ENCODE measurements around the gene ISG15. TPM values are rescaled to one million over a fixed set of nuclear protein-coding genes. Genes with fewer than 3 reads are reported as not detected.

Gene ISG15
- polyA plus RNA-seq, 1 of the 3 experiments (the other 2 are of a cell fraction) = 28.6 TPM

- Histone ChIP-seq H3K27ac (ENCODE audit: low read depth in 2 of 2, low read length in 1 of 2) (no peak overlapping the region), H3K36me3 (replicated peaks in 1 of 2; ENCODE audit: control insufficient read depth in 1 of 2, insufficient read depth in 2 of 2, low read length in 1 of 2) (peaks cover 0 to 25% of the 10 kb centered on the region in 2 experiments), H3K9me3 (no peaks in the 10 kb centered on the region), H3K9me2 (no peaks in the 10 kb centered on the region), H3K4me1 (ENCODE audit: control insufficient read depth in 1 of 2, insufficient read depth in 2 of 2, low read depth in 1 of 2, low read length in 1 of 2) (peaks cover 0 to 11% of the 10 kb centered on the region in 2 experiments; a peak in 1 of 4 replicates), H4K20me1 (ENCODE audit: insufficient read depth) (peaks cover 4% of the 10 kb centered on the region; the same call in 1 of the 2 replicates), H3K4me3 (ENCODE audit: low read depth in 2 of 2, low read length in 1 of 2) (no peak overlapping the region), H3K79me2 (ENCODE audit: insufficient read depth) (no peaks in the 10 kb centered on the region), H3K9ac (no peak overlapping the region), H3K4me2 (no peak overlapping the region), H3F3A (replicated peaks; ENCODE audit: insufficient read depth) (no peaks in the 10 kb centered on the region), H3K27me3 (ENCODE audit: insufficient read depth) (no peaks in the 10 kb centered on the region), H2AFZ (ENCODE audit: low read depth) (no peak overlapping the region)
- DNase-seq = no peak
- POLR2A ChIA-PET = no interaction called here
- CTCF ChIA-PET = interaction anchor here (0.8 to 1.2 kb wide), 4 partner anchors 19 to 61 kb away, joined by 3 to 6 read pairs (median 3); no protein-coding TSS in a partner anchor
- TF ChIP-seq POLR2AphosphoS5 (IDR thresholded peaks at IDR 0.05; ENCODE audit: low read depth, low read length) (no peak), TEAD4 (IDR thresholded peaks at IDR 0.05; ENCODE audit: borderline replicate concordance, insufficient read depth) (no peak), CTCF (IDR thresholded peaks at IDR 0.05) (no peak), IRF3 (IDR thresholded peaks at IDR 0.05; ENCODE audit: low read depth, low read length) (no peak), ZBTB33 (IDR thresholded peaks at IDR 0.05; ENCODE audit: borderline replicate concordance, low read depth) (no peak), NRF1 (IDR thresholded peaks at IDR 0.05; ENCODE audit: low read depth, low read length) (no peak), MXI1 (IDR thresholded peaks at IDR 0.05; ENCODE audit: low read depth, low read length) (no peak), CHD2 (IDR thresholded peaks at IDR 0.05; ENCODE audit: low read length, partially characterized antibody) (no peak), RXRA (IDR thresholded peaks at IDR 0.05; ENCODE audit: borderline replicate concordance, low read depth) (no peak), FOXJ3 (CRISPR knock-in tag; IDR thresholded peaks at IDR 0.05) (no peak), USF2 (IDR thresholded peaks at IDR 0.05; ENCODE audit: borderline replicate concordance, low read depth, low read length) (no peak), USF1 (IDR thresholded peaks at IDR 0.05; ENCODE audit: borderline replicate concordance, low read depth) (no peak), JUND (IDR thresholded peaks at IDR 0.05) (no peak), FOSL2 (IDR thresholded peaks at IDR 0.05; ENCODE audit: borderline replicate concordance, low read depth) (no peak), TAF1 (IDR thresholded peaks at IDR 0.05; ENCODE audit: borderline replicate concordance, low read depth, low read length) (no peak), RFX5 (IDR thresholded peaks at IDR 0.05; ENCODE audit: low read length) (no peak), NFIC (IDR thresholded peaks at IDR 0.05; ENCODE audit: borderline replicate concordance) (no peak), RAD21 (IDR thresholded peaks at IDR 0.05; ENCODE audit: low read length) (no peak), SIN3A (IDR thresholded peaks at IDR 0.05; ENCODE audit: borderline replicate concordance, low read depth, low read length) (no peak)
- WGBS (ENCODE audit: low lambda C conversion rate) = 92% methylated on average over 27 of the region's 34 CpGs
Measured at GRCh38 chr1:1044455-1045078, 31.3 kb downstream of the ISG15 start.
